H1 (cell line): Measurements from ENCODE around the gene LKAAEAR1. TPM values are rescaled to one million over a fixed set of nuclear protein-coding genes. Genes with fewer than 3 reads are reported as not detected.

Source experiments
- CTCF ChIA-PET: fragments of 300-600 bp; sonication (Branson Sonifier 250); formaldehyde crosslinking; loops from one replicate; lab custom pipeline; 2021; ENCODE audit not compliant: partially characterized antibody; lab: Charles Lee
- POLR2A ChIA-PET: fragments of 300-600 bp; sonication (Branson Sonifier 250); formaldehyde crosslinking; loops from one replicate; lab custom pipeline; 2021; ENCODE audit warnings: inconsistent platforms; ENCODE audit not compliant: partially characterized antibody; lab: Charles Lee
- DNase-seq, 2 experiments: peaks; one replicate each; pipeline versions ENCODE4 v3.0.0 to v3.0.0-alpha.2; 2010 to 2022; ENCODE audit warnings: low spot score in 2 of 2, low read depth in 1 of 2, mixed read lengths in 1 of 2
- FAIRE-seq: peaks from 2 replicates; lab custom pipeline; 2011; peaks lifted over from hg19 to GRCh38; lab: Jason Lieb, UNC
- H2AFZ ChIP-seq: 2 replicates; pipeline ENCODE4 v1.8.1; 2012; ENCODE audit warnings: low read length, inconsistent platforms
- H2AK5ac ChIP-seq: 2 replicates; pipeline ENCODE4 v1.6.1; 2013; ENCODE audit warnings: low read depth, low read length
- H2BK120ac ChIP-seq: replicated peaks from 2 replicates; pipeline ENCODE3; 2013; ENCODE audit warnings: low read depth, low read length, inconsistent platforms
- H2BK12ac ChIP-seq: 2 replicates; pipeline ENCODE4 v1.6.1; 2013; ENCODE audit warnings: low read depth, low read length
- H2BK15ac ChIP-seq: 2 replicates; pipeline ENCODE4 v1.6.1; 2013; ENCODE audit warnings: low read length
- H2BK20ac ChIP-seq: 2 replicates; pipeline ENCODE4 v1.6.1; 2013; ENCODE audit warnings: low read length
- H2BK5ac ChIP-seq: 2 replicates; pipeline ENCODE4 v1.6.1; 2013; ENCODE audit warnings: low read depth, low read length
- H3K14ac ChIP-seq: 2 replicates; pipeline ENCODE4 v1.6.1; 2013; ENCODE audit warnings: inconsistent platforms; ENCODE audit not compliant: insufficient read length
- H3K18ac ChIP-seq: 2 replicates; pipeline ENCODE4 v1.6.1; 2013; ENCODE audit warnings: low read length; ENCODE audit errors: extremely low read depth
- H3K23ac ChIP-seq: 2 replicates; pipeline ENCODE4 v1.6.1; 2013; ENCODE audit warnings: inconsistent platforms; ENCODE audit not compliant: insufficient read length
- H3K23me2 ChIP-seq: 2 replicates; pipeline ENCODE4 v1.6.1; 2013; ENCODE audit warnings: low read depth, low read length
- H3K27ac ChIP-seq: 2 replicates; pipeline ENCODE4 v1.6.1; 2011; ENCODE audit warnings: low read depth, low read length, inconsistent platforms
- H3K27me3 ChIP-seq, 4 experiments: replicated peaks in 1 of 4; 1 replicate in 1 of 4; 2 replicates in 3 of 4; pipeline versions ENCODE4 v1.6.1 to v1.8.1; 2011 to 2013; ENCODE audit warnings: low read length in 3 of 4, mild to moderate bottlenecking in 3 of 4, inconsistent platforms in 2 of 4, mixed read lengths in 2 of 4, moderate library complexity in 1 of 4; ENCODE audit not compliant: control insufficient read depth in 3 of 4, insufficient read depth in 3 of 4; ENCODE audit errors: extremely low read depth in 1 of 4
- H3K36me3 ChIP-seq, 4 experiments: 2 replicates each; pipeline versions ENCODE4 v1.6.1 to v1.8.1; 2011 to 2013; ENCODE audit warnings: mild to moderate bottlenecking in 4 of 4, low read length in 3 of 4, moderate library complexity in 2 of 4, control low read depth in 1 of 4, inconsistent platforms in 1 of 4; ENCODE audit not compliant: insufficient read depth in 4 of 4, control insufficient read depth in 2 of 4
- H3K4ac ChIP-seq: replicated peaks from 2 replicates; pipeline ENCODE3; 2013; ENCODE audit warnings: low read length, low read depth, mixed read lengths, inconsistent platforms; ENCODE audit not compliant: insufficient read length
- H3K4me1 ChIP-seq, 4 experiments: replicated peaks in 1 of 4; 1 replicate in 1 of 4; 2 replicates in 3 of 4; pipeline versions ENCODE4 v1.6.1 to v1.8.1; 2011 to 2013; ENCODE audit warnings: low read length in 3 of 4, inconsistent platforms in 2 of 4, mixed read lengths in 1 of 4; ENCODE audit not compliant: insufficient read depth in 4 of 4, control insufficient read depth in 3 of 4
- H3K4me2 ChIP-seq, 2 experiments: 2 replicates each; pipeline versions ENCODE4 v1.6.1 to v1.8.1; 2011 to 2013; ENCODE audit warnings: low read depth in 2 of 2, low read length in 2 of 2, control low read depth in 1 of 2, inconsistent platforms in 1 of 2, mild to moderate bottlenecking in 1 of 2; ENCODE audit not compliant: insufficient read depth in 1 of 2
- H3K4me3 ChIP-seq, 4 experiments: fragments of 200-600, 300-600 bp in 1 of 4; sonication (generic), shearing (Covaris generic), sonication (Bioruptor Twin) in 1 of 4; 2 replicates each; pipeline versions ENCODE4 v1.5.1 to v1.8.1; 2011 to 2016; ENCODE audit warnings: low read length in 4 of 4, low read depth in 3 of 4, control low read depth in 2 of 4, inconsistent platforms in 2 of 4, mild to moderate bottlenecking in 2 of 4, mixed read lengths in 1 of 4, moderate library complexity in 1 of 4; ENCODE audit not compliant: insufficient read depth in 2 of 4; ENCODE audit errors: extremely low read depth in 1 of 4
- H3K56ac ChIP-seq: replicated peaks from 2 replicates; pipeline ENCODE3; 2013; ENCODE audit warnings: low read depth, mild to moderate bottlenecking, mixed read lengths, low read length, inconsistent platforms; ENCODE audit not compliant: insufficient read length
- H3K79me1 ChIP-seq: 2 replicates; pipeline ENCODE4 v1.6.1; 2013; ENCODE audit warnings: low read depth, low read length, control low read depth
- H3K79me2 ChIP-seq, 2 experiments: 2 replicates each; pipeline versions ENCODE4 v1.6.1 to v1.8.1; 2012 to 2013; ENCODE audit warnings: low read length in 2 of 2, mild to moderate bottlenecking in 2 of 2, inconsistent platforms in 1 of 2; ENCODE audit not compliant: insufficient read depth in 2 of 2, control insufficient read depth in 1 of 2
- H3K9ac ChIP-seq, 4 experiments: replicated peaks in 1 of 4; 1 replicate in 1 of 4; 2 replicates in 3 of 4; pipeline versions ENCODE4 v1.6.1 to v1.8.1; 2011 to 2013; ENCODE audit warnings: low read depth in 3 of 4, low read length in 3 of 4, control low read depth in 2 of 4, mild to moderate bottlenecking in 2 of 4, moderate library complexity in 2 of 4, inconsistent platforms in 1 of 4; ENCODE audit errors: extremely low read depth in 1 of 4
- H3K9me3 ChIP-seq, 2 experiments: 2 replicates each; pipeline versions ENCODE4 v1.6.1 to v1.8.1; 2012 to 2013; ENCODE audit warnings: mild to moderate bottlenecking in 2 of 2, moderate library complexity in 2 of 2, control low read depth in 1 of 2, inconsistent platforms in 1 of 2, low read depth in 1 of 2, low read length in 1 of 2, mixed read lengths in 1 of 2; ENCODE audit not compliant: insufficient read depth in 2 of 2
- H4K20me1 ChIP-seq, 2 experiments: replicated peaks in 1 of 2; 2 replicates each; pipeline versions ENCODE3 to v1.8.1; 2011 to 2013; ENCODE audit warnings: inconsistent platforms in 2 of 2, low read length in 2 of 2, mild to moderate bottlenecking in 1 of 2; ENCODE audit not compliant: insufficient read depth in 2 of 2, control insufficient read depth in 1 of 2
- H4K5ac ChIP-seq: 2 replicates; pipeline ENCODE4 v1.6.1; 2013; ENCODE audit warnings: low read length, low read depth, mixed read lengths, inconsistent platforms; ENCODE audit not compliant: insufficient read length
- H4K8ac ChIP-seq: 2 replicates; pipeline ENCODE4 v1.8.0; 2013; ENCODE audit warnings: mild to moderate bottlenecking, moderate library complexity, low read length, inconsistent platforms; ENCODE audit not compliant: insufficient read depth; ENCODE audit errors: extremely low read depth
- H4K91ac ChIP-seq: replicated peaks from 2 replicates; pipeline ENCODE3; 2013; ENCODE audit warnings: low read length, mixed read lengths, inconsistent platforms; ENCODE audit not compliant: insufficient read length
- CBX8 ChIP-seq: fragments of 300-800, 300-1000 bp; sonication (generic); IDR thresholded peaks from 2 replicates; pipeline ENCODE4 v1.7.1; 2016; ENCODE audit warnings: low read depth, low read length, borderline replicate concordance
- CEBPB ChIP-seq: IDR thresholded peaks from 2 replicates; pipeline ENCODE4 v1.6.1; 2012; ENCODE audit warnings: low read depth, low read length
- KDM4A ChIP-seq: IDR thresholded peaks from one replicate; pipeline ENCODE4 v1.7.1; 2012; ENCODE audit warnings: low read depth, mild to moderate bottlenecking, moderate library complexity, low read length, inconsistent platforms; ENCODE audit not compliant: severe bottlenecking
- MAFK ChIP-seq: IDR thresholded peaks from 2 replicates; pipeline ENCODE4 v1.6.1; 2012; ENCODE audit warnings: low read depth, mild to moderate bottlenecking, improper control_type of control experiment, low read length
- PHF8 ChIP-seq: fragments of 200-600 bp; sonication (generic); conservative IDR thresholded peaks from 2 replicates; pipeline ENCODE4 v1.7.1; 2012; ENCODE audit warnings: low read depth, mild to moderate bottlenecking, inconsistent platforms, low read length, moderate library complexity
- POLR2AphosphoS5 ChIP-seq: IDR thresholded peaks from 2 replicates; pipeline ENCODE4 v1.6.1; 2011; ENCODE audit warnings: low read depth, low read length
- RBBP5 ChIP-seq: IDR thresholded peaks from 2 replicates; pipeline ENCODE4 v1.7.1; 2012; ENCODE audit warnings: low read depth, mild to moderate bottlenecking, inconsistent platforms, low read length, moderate library complexity, borderline replicate concordance
- RFX5 ChIP-seq: IDR thresholded peaks from 2 replicates; pipeline ENCODE4 v1.6.1; 2011; ENCODE audit warnings: low read depth, low read length, improper control_type of control experiment, borderline replicate concordance
- SIRT6 ChIP-seq: IDR thresholded peaks from one replicate; pipeline ENCODE4 v1.7.1; 2012; ENCODE audit warnings: low read length, inconsistent platforms
- TBP ChIP-seq: IDR thresholded peaks from 2 replicates; pipeline ENCODE4 v1.6.1; 2011; ENCODE audit warnings: low read depth, low read length, improper control_type of control experiment
- YY1 ChIP-seq: IDR thresholded peaks from 2 replicates; pipeline ENCODE4 v1.6.1; 2011; ENCODE audit warnings: low read depth, mild to moderate bottlenecking, low read length
- WGBS, 2 experiments: shearing (Covaris generic) in 1 of 2; methylation state at CpG; one replicate each; pipeline versions ENCODE4 v1.1.6 to v1.1.7; 2013 to 2015; ENCODE audit warnings: low lambda C conversion rate in 2 of 2, mixed read lengths in 2 of 2, inconsistent platforms in 1 of 2, low coverage in 1 of 2, missing lambda C conversion rate in 1 of 2; ENCODE audit not compliant: insufficient replicate concordance in 2 of 2, insufficient coverage in 1 of 2, insufficient read length in 1 of 2; ENCODE audit errors: extremely low coverage in 1 of 2, missing lambda C conversion rate in 1 of 2; 5-methylcytosine and 5-hydroxymethylcytosine counted together
- polyA plus RNA-seq, 7 experiments: library from polyadenylated mRNA; depleted of rRNA in 3 of 7; stranded (reverse) in 5 of 7; unstranded in 2 of 7; fragments of >200 nt in 5 of 7; fragments of 200-250 nt in 2 of 7; gene quantifications; 1 replicate in 5 of 7; 2 replicates in 1 of 7; 4 replicates in 1 of 7; pipeline versions ENCODE4 v1.2.1 to v1.2.3, GENCODE V29; 2011 to 2013; ENCODE audit warnings: missing spikeins in 2 of 7, mixed read lengths in 2 of 7
- total RNA-seq: library from RNA; stranded (reverse); fragmentation: NEBNext Ultra II Directional; extraction: Animal tissue kit (Norgen Biotek cat#: 25700); gene quantifications from 2 replicates; pipeline ENCODE4 v1.2.1, GENCODE V29; 2021
- TF ChIP-seq, protein P1 (sequence below): IDR thresholded peaks from 2 replicates; pipeline ENCODE4 v1.6.1; 2012; ENCODE audit warnings: inconsistent platforms
- TF ChIP-seq, protein P2 (sequence below): IDR thresholded peaks from 2 replicates; pipeline ENCODE4 v1.6.1; 2011; ENCODE audit warnings: low read length, improper control_type of control experiment

Gene LKAAEAR1
- total and polyA plus RNA-seq, 2 of the 8 experiments (the other 6 are each of a cell fraction or from before 2014, with no cell fraction given): 0.41 to 0.53 TPM

DNA sequence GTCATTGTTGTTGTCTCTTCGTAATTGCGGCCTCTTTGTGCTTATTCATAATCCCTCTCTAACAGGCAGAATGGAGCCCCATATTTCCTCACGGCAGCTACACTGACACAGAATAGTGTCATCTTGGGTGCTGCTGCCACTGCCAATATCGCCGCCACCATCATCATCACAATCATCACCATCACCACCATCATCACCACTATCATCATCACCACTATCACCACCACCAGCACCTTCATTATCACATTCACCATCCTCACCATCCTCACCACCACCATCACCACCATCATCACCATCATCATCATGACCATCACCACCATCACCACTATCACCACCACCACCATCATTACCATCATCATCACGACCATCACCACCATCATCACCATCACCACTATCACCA lies 12.3 kb upstream of the LKAAEAR1 start:
- Histone ChIP-seq H3K79me2 (no peaks in the 10 kb centered on the region), H3K23me2 (peaks cover 5% of the 10 kb centered on the region; the same call in 1 of the 2 replicates), H3K18ac (no peak overlapping the region), H4K8ac (no peak overlapping the region), H3K27ac (no peak overlapping the region), H2BK120ac (no peak overlapping the region), H2AK5ac (0 out of 2 replicates have a peak overlapping the region, but pooled peaks have one; percentile 39), H4K5ac (no peak overlapping the region), H3K23ac (no peak overlapping the region), H2BK5ac (no peak overlapping the region), H2BK15ac (no peak overlapping the region), H4K91ac (no peak overlapping the region), H3K36me3 (no peaks in the 10 kb centered on the region), H4K20me1 (peaks cover 0 to 2% of the 10 kb centered on the region in 2 experiments), H3K4me2 (no peak overlapping the region), H3K14ac (no peak overlapping the region), H3K4me3 (no peak overlapping the region), H3K9me3 (no peaks in the 10 kb centered on the region), H2BK12ac (no peak overlapping the region), H3K9ac (no peak overlapping the region), H2BK20ac (no peak overlapping the region), H3K27me3 (peaks cover 0 to 12% (median 9%) of the 10 kb centered on the region in 4 experiments; a peak in 5 of 7 replicates), H2AFZ (no peak overlapping the region), H3K56ac (peak overlapping the region; percentile 82), H3K79me1 (no peaks in the 10 kb centered on the region), H3K4ac (no peak overlapping the region), H3K4me1 (peaks cover 0 to 7% (median 2%) of the 10 kb centered on the region in 4 experiments; a peak in 3 of 7 replicates)
- WGBS, 2 experiments: 63% methylated on average over 6 of the region's 6 CpGs; no CpG with 5 or more reads in 1 of the 2 experiments
- DNase-seq (no peak), FAIRE-seq (no peak)
- ChIA-PET CTCF (no interaction called here), POLR2A (no interaction called here)
- TF ChIP-seq KDM4A: no peak
- TF ChIP-seq PHF8: no peak
- TF ChIP-seq CEBPB: no peak
- no peak for TF ChIP-seq CBX8
- no peak for TF ChIP-seq RBBP5
- no peak for TF ChIP-seq MAFK
- TF ChIP-seq YY1: no peak
- no peak for TF ChIP-seq SIRT6
- no peak for TF ChIP-seq RFX5
- no peak for TF ChIP-seq TBP
- no peak for TF ChIP-seq POLR2AphosphoS5
- TF ChIP-seq, protein P1, sequence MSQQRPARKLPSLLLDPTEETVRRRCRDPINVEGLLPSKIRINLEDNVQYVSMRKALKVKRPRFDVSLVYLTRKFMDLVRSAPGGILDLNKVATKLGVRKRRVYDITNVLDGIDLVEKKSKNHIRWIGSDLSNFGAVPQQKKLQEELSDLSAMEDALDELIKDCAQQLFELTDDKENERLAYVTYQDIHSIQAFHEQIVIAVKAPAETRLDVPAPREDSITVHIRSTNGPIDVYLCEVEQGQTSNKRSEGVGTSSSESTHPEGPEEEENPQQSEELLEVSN: no peak
- TF ChIP-seq, protein P2, sequence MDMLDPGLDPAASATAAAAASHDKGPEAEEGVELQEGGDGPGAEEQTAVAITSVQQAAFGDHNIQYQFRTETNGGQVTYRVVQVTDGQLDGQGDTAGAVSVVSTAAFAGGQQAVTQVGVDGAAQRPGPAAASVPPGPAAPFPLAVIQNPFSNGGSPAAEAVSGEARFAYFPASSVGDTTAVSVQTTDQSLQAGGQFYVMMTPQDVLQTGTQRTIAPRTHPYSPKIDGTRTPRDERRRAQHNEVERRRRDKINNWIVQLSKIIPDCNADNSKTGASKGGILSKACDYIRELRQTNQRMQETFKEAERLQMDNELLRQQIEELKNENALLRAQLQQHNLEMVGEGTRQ: no peak
